GM23338 (cell line): ENCODE data around the gene PCNT.

ENCODE experiments used
- CTCF ChIP-seq, 2 experiments: fragments of 200-600 bp in 1 of 2; sonication (generic) in 1 of 2; conservative IDR thresholded peaks; 2 replicates each; pipeline versions ENCODE4 v1.5.1 to v1.6.1; 2016 to 2017; ENCODE audit warnings: antibody characterized with exemption in 2 of 2, low read depth in 2 of 2, mild to moderate bottlenecking in 2 of 2, moderate library complexity in 1 of 2
- ETS1 ChIP-seq: IDR thresholded peaks from 2 replicates; pipeline ENCODE4 v1.6.1; 2016; ENCODE audit warnings: antibody characterized with exemption
- EZH2 ChIP-seq: fragments of 200-600 bp; sonication (generic); IDR thresholded peaks from one replicate; pipeline ENCODE4 v1.8.0; 2017; ENCODE audit warnings: antibody characterized with exemption, mild to moderate bottlenecking, low read depth; ENCODE audit not compliant: unreplicated experiment

GRCh38 chr21:46401186-46401910, 77.4 kb downstream of the PCNT start:
- TF ChIP-seq CTCF (conservative IDR thresholded peaks at IDR 0.05; ENCODE audit: low read depth in 2 of 2) (no peak), EZH2 (no peak), ETS1 (no peak)
